ENCODE results near the gene FERMT3. TPM values are rescaled to one million over a fixed set of nuclear protein-coding genes. Genes with fewer than 3 reads are reported as not detected.

Gene FERMT3
- total and polyA plus RNA-seq, 2 of the 8 experiments (the other 6 are each of a cell fraction or from before 2014, with no cell fraction given): 1.4 to 3.7 TPM

DNA sequence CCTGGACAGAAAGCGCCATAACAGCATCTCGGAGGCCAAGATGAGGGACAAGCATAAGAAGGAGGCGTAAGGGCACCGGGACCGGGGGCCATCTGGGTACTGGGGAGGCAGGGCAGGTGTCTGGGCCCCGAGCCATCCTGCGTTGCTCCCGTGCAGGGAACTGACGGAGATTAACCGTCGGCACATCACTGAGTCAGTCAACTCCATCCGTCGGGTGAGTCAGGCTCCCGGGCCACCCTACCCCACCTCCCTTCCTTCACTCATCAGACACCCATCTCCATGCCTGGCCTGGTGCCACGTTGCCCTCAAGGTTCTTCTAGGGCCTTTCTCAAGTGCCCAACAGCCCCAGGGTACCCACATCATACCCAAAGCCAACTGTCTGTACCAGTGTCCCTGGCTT is 59.8 kb downstream of the FERMT3 start:
- no peaks in the 10 kb centered on the region for H3K27me3 ChIP-seq (replicated peaks in 1 of 4; ENCODE audit: control insufficient read depth in 3 of 4, extremely low read depth in 1 of 4, insufficient read depth in 3 of 4, low read length in 3 of 4)
- H3K4ac ChIP-seq (replicated peaks; ENCODE audit: insufficient read length, low read depth, low read length): no peak overlapping the region
- no peak overlapping the region for H3K23ac ChIP-seq (ENCODE audit: insufficient read length)
- H4K8ac ChIP-seq (ENCODE audit: extremely low read depth, insufficient read depth, low read length): no peak overlapping the region
- H2BK15ac ChIP-seq (ENCODE audit: low read length): no peak overlapping the region
- H3K56ac ChIP-seq (replicated peaks; ENCODE audit: insufficient read length, low read depth, low read length): no peak overlapping the region
- no peak overlapping the region for H3K14ac ChIP-seq (ENCODE audit: insufficient read length)
- peaks cover 4% of the 10 kb centered on the region for H3K23me2 ChIP-seq (ENCODE audit: low read depth, low read length)
- H3K79me1 ChIP-seq (ENCODE audit: low read depth, low read length): no peaks in the 10 kb centered on the region
- H3K9me3 ChIP-seq (ENCODE audit: insufficient read depth in 2 of 2, low read depth in 1 of 2, low read length in 1 of 2): no peaks in the 10 kb centered on the region
- H3K9ac ChIP-seq (replicated peaks in 1 of 4; ENCODE audit: extremely low read depth in 1 of 4, low read depth in 3 of 4, low read length in 3 of 4): no peak overlapping the region
- no peak overlapping the region for H3K4me2 ChIP-seq (ENCODE audit: insufficient read depth in 1 of 2, low read depth in 2 of 2, low read length in 2 of 2)
- no peak overlapping the region for H2AK5ac ChIP-seq (ENCODE audit: low read depth, low read length)
- TF ChIP-seq RBBP5 (IDR thresholded peaks at IDR 0.05; ENCODE audit: borderline replicate concordance, low read depth, low read length): no peak
- no peak for TF ChIP-seq SIN3A (conservative IDR thresholded peaks at IDR 0.05 in 1 of 2, IDR thresholded peaks at IDR 0.05 in 1 of 2; ENCODE audit: low read depth in 1 of 2, low read length in 2 of 2)
- no peak overlapping the region for H2BK12ac ChIP-seq (ENCODE audit: low read depth, low read length)
- no peak overlapping the region for H4K5ac ChIP-seq (ENCODE audit: insufficient read length, low read depth, low read length)
- no peak overlapping the region for H2BK20ac ChIP-seq (ENCODE audit: low read length)
- ChIA-PET POLR2A (ENCODE audit: partially characterized antibody) (interaction anchor here (10.2 to 11.9 kb wide), 2 partner anchors 10 to 20 kb away, joined by 101 to 352 read pairs; partner anchors contain the start of genes FKBP2, PLCB3 and PPP1R14B), CTCF (ENCODE audit: partially characterized antibody) (interaction anchor here (0.9 to 8.5 kb wide), 7 partner anchors 10 to 59 kb away, joined by 3 to 102 read pairs (median 4); partner anchors contain the start of genes CATSPERZ, PLCB3 and PPP1R14B)
- peaks cover 0 to 11% (median 4%) of the 10 kb centered on the region in 4 experiments; a peak in 5 of 7 replicates for H3K4me1 ChIP-seq (replicated peaks in 1 of 4; ENCODE audit: control insufficient read depth in 3 of 4, insufficient read depth in 4 of 4, low read length in 3 of 4)
- H4K91ac ChIP-seq (replicated peaks; ENCODE audit: insufficient read length, low read length): no peak overlapping the region
- no peaks in the 10 kb centered on the region for H3K79me2 ChIP-seq (ENCODE audit: control insufficient read depth in 1 of 2, insufficient read depth in 2 of 2, low read length in 2 of 2)
- no peak overlapping the region for H2BK5ac ChIP-seq (ENCODE audit: low read depth, low read length)
- peaks cover 10 to 51% (median 22%) of the 10 kb centered on the region in 4 experiments for H3K36me3 ChIP-seq (ENCODE audit: control insufficient read depth in 2 of 4, insufficient read depth in 4 of 4, low read length in 3 of 4)
- no peak overlapping the region for H3K27ac ChIP-seq (ENCODE audit: low read depth, low read length)
- H2BK120ac ChIP-seq (replicated peaks; ENCODE audit: low read depth, low read length): no peak overlapping the region
- WGBS, 2 experiments (ENCODE audit: extremely low coverage in 1 of 2, insufficient coverage in 1 of 2, insufficient read length in 1 of 2, insufficient replicate concordance in 2 of 2, low coverage in 1 of 2, low lambda C conversion rate in 2 of 2, missing lambda C conversion rate in 1 of 2): 92% methylated on average over 15 of the region's 15 CpGs; no CpG with 5 or more reads in 1 of the 2 experiments
- H2AFZ ChIP-seq (ENCODE audit: low read length): no peak overlapping the region
- H3K18ac ChIP-seq (ENCODE audit: extremely low read depth, low read length): no peak overlapping the region
- DNase-seq (ENCODE audit: low read depth in 1 of 2, low spot score in 2 of 2): no peak
- H3K4me3 ChIP-seq (ENCODE audit: extremely low read depth in 1 of 4, insufficient read depth in 2 of 4, low read depth in 3 of 4, low read length in 4 of 4): no peak overlapping the region
- H4K20me1 ChIP-seq (replicated peaks in 1 of 2; ENCODE audit: control insufficient read depth in 1 of 2, insufficient read depth in 2 of 2, low read length in 2 of 2): peaks cover 4 to 13% of the 10 kb centered on the region in 2 experiments
- no peak for FAIRE-seq

Data from H1 (cell line).